Measurements from ENCODE around the gene SLC38A3.

SLC38A3 gene

DNA sequence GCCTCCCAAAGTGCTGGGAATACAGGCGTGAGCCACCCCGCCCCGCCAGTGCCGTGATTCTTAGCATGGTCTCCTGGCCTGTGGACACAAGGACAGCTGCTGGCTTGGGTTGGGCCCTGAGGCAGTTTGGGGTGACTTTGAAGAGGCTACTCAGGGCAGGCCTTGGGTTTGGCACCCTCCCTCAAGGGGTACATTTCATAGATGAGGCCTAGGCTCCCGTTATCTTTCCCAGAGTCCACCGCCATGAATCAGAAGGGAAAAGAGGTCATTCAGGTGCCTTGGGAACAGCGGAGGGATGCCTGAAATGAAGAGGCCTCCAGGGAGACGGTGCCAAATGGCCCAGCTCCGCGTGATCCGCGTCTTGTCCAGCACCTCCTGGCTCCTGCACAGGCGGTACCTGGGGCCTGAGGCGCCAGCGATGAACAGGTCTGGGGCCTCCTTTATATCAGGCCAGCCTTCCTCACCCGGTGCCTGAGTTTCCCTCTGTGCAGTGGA is 40.2 kb downstream of the SLC38A3 start:
- Histone ChIP-seq H3K9me3 (ENCODE audit: insufficient read depth, low read depth, low read length) (no peaks in the 10 kb centered on the region), H3K4me2 (ENCODE audit: low read length) (peak overlapping the region; percentile 56), H3K79me1 (ENCODE audit: low read length) (peaks cover 13% of the 10 kb centered on the region), H2BK5ac (ENCODE audit: low read depth, low read length, poor library complexity) (peak overlapping the region; percentile 11), H3K27ac (ENCODE audit: low read depth, low read length) (peak overlapping the region; percentile 82), H3K4me1 (ENCODE audit: control insufficient read depth in 1 of 2, insufficient read depth in 2 of 2, low read length in 2 of 2) (peaks cover 39 to 49% of the 10 kb centered on the region in 2 experiments), H3K79me2 (ENCODE audit: control insufficient read depth, insufficient read depth, low read length, poor library complexity) (peaks cover 14% of the 10 kb centered on the region), H4K12ac (ENCODE audit: low read depth, low read length) (peak overlapping the region; percentile 72), H3K4me3 (ENCODE audit: low read depth, low read length) (no peak overlapping the region), H2BK12ac (ENCODE audit: low read length) (peak overlapping the region; percentile 44), H2AFZ (ENCODE audit: insufficient read depth, low read length, poor library complexity) (no peak overlapping the region), H3K14ac (ENCODE audit: low read length) (peak overlapping the region; percentile 83), H3K18ac (ENCODE audit: low read length) (peak overlapping the region; percentile 68), H3K27me3 (ENCODE audit: insufficient read depth, low read length) (no peaks in the 10 kb centered on the region), H3K9ac (ENCODE audit: low read length) (no peak overlapping the region), H2AK5ac (ENCODE audit: low read length) (peak overlapping the region; percentile 69), H4K91ac (ENCODE audit: low read depth, low read length) (peak overlapping the region; percentile 80), H3K36me3 (ENCODE audit: control insufficient read depth in 1 of 2, insufficient read depth in 2 of 2, low read length in 2 of 2) (peaks cover 9 to 25% of the 10 kb centered on the region in 2 experiments), H3K23ac (ENCODE audit: low read length) (no peak overlapping the region), H3K4ac (ENCODE audit: low read depth, low read length) (peak overlapping the region; percentile 66), H4K8ac (ENCODE audit: low read depth, low read length) (peak overlapping the region; percentile 64), H2BK120ac (ENCODE audit: insufficient read depth, low read length, poor library complexity) (peak overlapping the region; percentile 71)
- WGBS (ENCODE audit: extremely low coverage, insufficient coverage, insufficient read length): no CpG with 5 or more reads among the region's 16 CpGs
- no peak for DNase-seq

DNA sequence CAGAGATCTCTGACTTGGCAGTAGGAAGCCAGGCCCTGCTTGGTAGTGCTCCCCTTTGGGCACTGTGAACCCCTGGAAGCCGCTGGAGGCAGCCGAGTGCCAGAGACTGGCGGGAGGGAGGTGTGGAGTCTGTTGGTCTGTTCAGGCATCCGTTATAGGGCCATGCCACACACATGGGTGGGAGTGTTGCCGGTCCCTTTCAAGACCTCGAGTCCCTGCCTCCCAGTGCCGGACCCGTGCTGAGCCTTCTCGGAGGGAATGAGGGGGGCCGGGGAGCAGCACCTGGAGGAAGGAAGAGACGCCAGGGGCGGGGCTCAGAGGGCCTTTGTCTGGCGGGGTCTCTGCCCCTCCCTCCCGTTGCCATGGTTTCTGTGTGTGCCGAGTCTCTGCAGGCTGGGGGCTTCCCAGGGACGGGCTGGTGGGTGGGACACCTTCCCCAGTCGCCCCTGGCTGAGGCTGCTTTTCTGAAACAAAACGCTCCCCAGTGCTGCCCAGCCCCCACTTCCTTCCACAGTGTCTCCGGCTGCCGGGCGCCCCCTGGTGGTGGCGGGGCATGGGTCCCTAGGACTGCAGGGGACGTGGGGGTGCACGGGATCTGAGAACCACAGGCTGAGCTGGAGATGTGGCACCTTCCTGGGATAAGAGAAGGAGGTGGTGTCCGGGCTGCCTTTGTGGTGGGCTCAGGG is 40.9 kb downstream of the SLC38A3 start:
- Histone ChIP-seq H4K91ac (ENCODE audit: low read depth, low read length) (peak overlapping the region; percentile 80), H3K23ac (ENCODE audit: low read length) (no peak overlapping the region), H2BK5ac (ENCODE audit: low read depth, low read length, poor library complexity) (peak overlapping the region; percentile 53), H3K4me2 (ENCODE audit: low read length) (peak overlapping the region; percentile 56), H2AK5ac (ENCODE audit: low read length) (peak overlapping the region; percentile 69), H3K4me3 (ENCODE audit: low read depth, low read length) (peak overlapping the region; percentile 3), H2AFZ (ENCODE audit: insufficient read depth, low read length, poor library complexity) (peak overlapping the region; percentile 24), H4K12ac (ENCODE audit: low read depth, low read length) (peak overlapping the region; percentile 82), H3K27me3 (ENCODE audit: insufficient read depth, low read length) (no peaks in the 10 kb centered on the region), H3K14ac (ENCODE audit: low read length) (peak overlapping the region; percentile 83), H2BK12ac (ENCODE audit: low read length) (peak overlapping the region; percentile 44), H3K27ac (ENCODE audit: low read depth, low read length) (peak overlapping the region; percentile 82), H3K4ac (ENCODE audit: low read depth, low read length) (peak overlapping the region; percentile 66), H3K9ac (ENCODE audit: low read length) (peak overlapping the region; percentile 10), H3K9me3 (ENCODE audit: insufficient read depth, low read depth, low read length) (no peaks in the 10 kb centered on the region), H3K79me1 (ENCODE audit: low read length) (peaks cover 13% of the 10 kb centered on the region), H3K18ac (ENCODE audit: low read length) (peak overlapping the region; percentile 68), H3K79me2 (ENCODE audit: control insufficient read depth, insufficient read depth, low read length, poor library complexity) (peaks cover 13% of the 10 kb centered on the region), H4K8ac (ENCODE audit: low read depth, low read length) (peak overlapping the region; percentile 69), H2BK120ac (ENCODE audit: insufficient read depth, low read length, poor library complexity) (peak overlapping the region; percentile 71), H3K4me1 (ENCODE audit: control insufficient read depth in 1 of 2, insufficient read depth in 2 of 2, low read length in 2 of 2) (peaks cover 37 to 47% of the 10 kb centered on the region in 2 experiments), H3K36me3 (ENCODE audit: control insufficient read depth in 1 of 2, insufficient read depth in 2 of 2, low read length in 2 of 2) (peaks cover 9 to 26% of the 10 kb centered on the region in 2 experiments)
- peak; percentile 58 to 79 for DNase-seq
- no CpG with 5 or more reads among the region's 25 CpGs for WGBS (ENCODE audit: extremely low coverage, insufficient coverage, insufficient read length)

DNA sequence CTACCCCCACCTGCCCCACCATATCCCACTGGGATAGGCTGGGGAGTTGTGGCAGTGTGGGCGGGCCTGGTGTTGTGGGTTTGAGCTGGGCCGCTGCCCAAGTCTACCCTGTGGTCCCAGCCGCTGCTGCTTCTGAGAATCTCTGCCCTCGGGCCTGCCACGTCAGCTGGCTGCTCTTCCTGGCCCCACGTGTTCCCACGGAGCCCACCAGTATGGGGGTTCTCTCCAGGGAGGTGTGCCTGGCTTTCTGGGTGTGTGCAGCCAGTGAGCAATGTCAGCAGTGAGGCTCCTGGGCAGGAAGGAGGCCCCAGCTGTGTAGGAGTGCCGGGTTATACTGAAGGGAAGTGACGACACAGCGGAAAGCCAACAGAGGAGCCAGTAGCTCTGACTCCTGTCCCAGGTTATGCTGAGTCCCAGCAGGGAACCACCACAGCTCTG is 41.5 kb downstream of the SLC38A3 start:
- Histone ChIP-seq H3K4me3 (ENCODE audit: low read depth, low read length) (peak overlapping the region; percentile 3), H3K79me2 (ENCODE audit: control insufficient read depth, insufficient read depth, low read length, poor library complexity) (peaks cover 9% of the 10 kb centered on the region), H3K36me3 (ENCODE audit: control insufficient read depth in 1 of 2, insufficient read depth in 2 of 2, low read length in 2 of 2) (peaks cover 10 to 27% of the 10 kb centered on the region in 2 experiments), H2AK5ac (ENCODE audit: low read length) (peak overlapping the region; percentile 14), H3K79me1 (ENCODE audit: low read length) (peaks cover 13% of the 10 kb centered on the region), H4K12ac (ENCODE audit: low read depth, low read length) (peak overlapping the region; percentile 76), H4K8ac (ENCODE audit: low read depth, low read length) (peak overlapping the region; percentile 69), H2BK12ac (ENCODE audit: low read length) (peak overlapping the region; percentile 11), H3K27me3 (ENCODE audit: insufficient read depth, low read length) (no peaks in the 10 kb centered on the region), H3K4ac (ENCODE audit: low read depth, low read length) (peak overlapping the region; percentile 56), H3K4me1 (ENCODE audit: control insufficient read depth in 1 of 2, insufficient read depth in 2 of 2, low read length in 2 of 2) (peaks cover 31 to 41% of the 10 kb centered on the region in 2 experiments), H3K9me3 (ENCODE audit: insufficient read depth, low read depth, low read length) (no peaks in the 10 kb centered on the region), H3K9ac (ENCODE audit: low read length) (peak overlapping the region; percentile 10), H2AFZ (ENCODE audit: insufficient read depth, low read length, poor library complexity) (peak overlapping the region; percentile 1), H2BK5ac (ENCODE audit: low read depth, low read length, poor library complexity) (peak overlapping the region; percentile 53), H3K18ac (ENCODE audit: low read length) (peak overlapping the region; percentile 68), H3K14ac (ENCODE audit: low read length) (peak overlapping the region; percentile 77), H3K23ac (ENCODE audit: low read length) (no peak overlapping the region), H4K91ac (ENCODE audit: low read depth, low read length) (peak overlapping the region; percentile 76), H3K27ac (ENCODE audit: low read depth, low read length) (peak overlapping the region; percentile 82), H2BK120ac (ENCODE audit: insufficient read depth, low read length, poor library complexity) (peak overlapping the region; percentile 20), H3K4me2 (ENCODE audit: low read length) (peak overlapping the region; percentile 26)
- WGBS (ENCODE audit: extremely low coverage, insufficient coverage, insufficient read length): no CpG with 5 or more reads among the region's 10 CpGs
- peak; percentile 43 to 55 for DNase-seq

DNA sequence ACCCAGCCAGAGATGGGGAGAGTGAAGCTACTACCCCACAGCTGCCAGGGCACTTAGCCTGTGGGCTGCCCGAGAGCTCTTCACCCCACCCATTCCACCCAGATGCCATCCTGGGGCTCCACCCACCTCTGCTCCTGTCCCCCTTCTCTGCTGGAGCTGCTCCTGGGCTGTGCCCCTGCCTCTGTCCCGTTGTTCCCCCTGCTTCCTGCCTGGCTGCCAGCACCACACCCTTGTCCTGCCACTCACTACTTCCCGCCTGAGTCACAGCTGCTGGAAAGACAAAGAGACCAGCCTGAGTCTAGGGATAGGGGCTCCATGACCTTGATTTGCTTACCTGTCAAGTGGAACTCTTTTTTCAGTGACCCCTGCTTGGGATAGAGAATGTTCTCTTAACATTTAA is 43.3 kb downstream of the SLC38A3 start:
- WGBS (ENCODE audit: extremely low coverage, insufficient coverage, insufficient read length): no CpG with 5 or more reads among the region's 3 CpGs
- no peaks in the 10 kb centered on the region for H3K27me3 ChIP-seq (ENCODE audit: insufficient read depth, low read length)

More for the DNA sequence above, 43.3 kb downstream of the SLC38A3 start:
- peak in 1 of 2 donors; percentile 41 for DNase-seq
- peaks cover 24 to 44% of the 10 kb centered on the region in 2 experiments for H3K36me3 ChIP-seq (ENCODE audit: control insufficient read depth in 1 of 2, insufficient read depth in 2 of 2, low read length in 2 of 2)
- no peak overlapping the region for H3K14ac ChIP-seq (ENCODE audit: low read length)
- no peak overlapping the region for H2BK120ac ChIP-seq (ENCODE audit: insufficient read depth, low read length, poor library complexity)
- H4K91ac ChIP-seq (ENCODE audit: low read depth, low read length): peak overlapping the region; percentile 13
- H4K8ac ChIP-seq (ENCODE audit: low read depth, low read length): no peak overlapping the region
- H3K4me1 ChIP-seq (ENCODE audit: control insufficient read depth in 1 of 2, insufficient read depth in 2 of 2, low read length in 2 of 2): peaks cover 16 to 34% of the 10 kb centered on the region in 2 experiments
- H2AFZ ChIP-seq (ENCODE audit: insufficient read depth, low read length, poor library complexity): no peak overlapping the region
- H3K23ac ChIP-seq (ENCODE audit: low read length): no peak overlapping the region
- H3K18ac ChIP-seq (ENCODE audit: low read length): no peak overlapping the region
- no peaks in the 10 kb centered on the region for H3K9me3 ChIP-seq (ENCODE audit: insufficient read depth, low read depth, low read length)
- no peak overlapping the region for H3K9ac ChIP-seq (ENCODE audit: low read length)
- no peak overlapping the region for H4K12ac ChIP-seq (ENCODE audit: low read depth, low read length)
- H3K79me2 ChIP-seq (ENCODE audit: control insufficient read depth, insufficient read depth, low read length, poor library complexity): peaks cover 9% of the 10 kb centered on the region
- H3K4me3 ChIP-seq (ENCODE audit: low read depth, low read length): no peak overlapping the region
- no peak overlapping the region for H2AK5ac ChIP-seq (ENCODE audit: low read length)
- H3K4me2 ChIP-seq (ENCODE audit: low read length): no peak overlapping the region
- H2BK12ac ChIP-seq (ENCODE audit: low read length): no peak overlapping the region
- no peak overlapping the region for H3K27ac ChIP-seq (ENCODE audit: low read depth, low read length)
- no peak overlapping the region for H2BK5ac ChIP-seq (ENCODE audit: low read depth, low read length, poor library complexity)
- H3K79me1 ChIP-seq (ENCODE audit: low read length): peaks cover 13% of the 10 kb centered on the region
- peak overlapping the region; percentile 4 for H3K4ac ChIP-seq (ENCODE audit: low read depth, low read length)
